Measurements from ENCODE around the gene CIDEA. TPM values are rescaled to one million over a fixed set of nuclear protein-coding genes. Genes with fewer than 3 reads are reported as not detected.

CIDEA gene
- total RNA-seq, 1 experiment from 2014 or later: not detected

- no peak overlapping the region for H3K27ac ChIP-seq (ENCODE audit: insufficient read length, low read depth, low read length)
- TF ChIP-seq CTCF (conservative IDR thresholded peaks at IDR 0.05): no peak
- H3K79me2 ChIP-seq (ENCODE audit: insufficient read depth, low read length): no peaks in the 10 kb centered on the region
- Mint-ChIP-seq H3K36me3 (ENCODE audit: insufficient read depth in 1 of 3, low read depth in 3 of 3) (peaks cover 26 to 77% (median 29%) of the 10 kb centered on the region in 3 experiments), H3K9me3 (peaks cover 5 to 8% of the 10 kb centered on the region in 2 experiments; a peak in 4 of 5 replicates), H3K27ac (no peak overlapping the region), H3K4me3 (no peak overlapping the region), H3K27me3 (ENCODE audit: low read depth) (no peaks in the 10 kb centered on the region), H3K4me1 (peaks cover 17 to 19% of the 10 kb centered on the region in 2 experiments)
- H2AFZ ChIP-seq (ENCODE audit: low read length): no peak overlapping the region
- H3K4me2 ChIP-seq (ENCODE audit: insufficient read depth, insufficient read length, low read length): no peak overlapping the region
- H3K23ac ChIP-seq (ENCODE audit: insufficient read length, low read depth, low read length): no peak overlapping the region
- H3K56ac ChIP-seq (ENCODE audit: insufficient read length, low read depth, low read length): no peak overlapping the region
- H3K79me1 ChIP-seq (ENCODE audit: insufficient read depth, low read depth, low read length, poor library complexity, severe bottlenecking): no peaks in the 10 kb centered on the region
- no peak overlapping the region for H3K18ac ChIP-seq (ENCODE audit: insufficient read length, low read depth, low read length)
- no peak overlapping the region for H3T11ph ChIP-seq (ENCODE audit: low read length)
- no CpG with 5 or more reads among the region's 5 CpGs for WGBS (ENCODE audit: extremely low coverage, insufficient read length, low lambda C conversion rate)
- no peak overlapping the region for H2BK120ac ChIP-seq (ENCODE audit: low read depth, low read length, poor library complexity, severe bottlenecking)
- H3K14ac ChIP-seq (ENCODE audit: insufficient read depth, low read length): no peak overlapping the region
- no peaks in the 10 kb centered on the region for H3K23me2 ChIP-seq (ENCODE audit: insufficient read length, low read depth, low read length, poor library complexity, severe bottlenecking)
- H4K91ac ChIP-seq (ENCODE audit: insufficient read length, low read depth, low read length): no peak overlapping the region
- H4K5ac ChIP-seq (ENCODE audit: insufficient read length, low read depth, low read length): no peak overlapping the region
- no peak for DNase-seq
- no peak overlapping the region for H2AK5ac ChIP-seq (ENCODE audit: insufficient read length, low read length)
- no peaks in the 10 kb centered on the region for H3K4me1 ChIP-seq (ENCODE audit: insufficient read depth, low read length)
- no peak overlapping the region for H4K8ac ChIP-seq (replicated peaks; ENCODE audit: insufficient read length, low read depth, low read length)
- no peak overlapping the region for H3K4ac ChIP-seq (ENCODE audit: low read depth, low read length)
- peaks cover 4% of the 10 kb centered on the region for H3K9me3 ChIP-seq (ENCODE audit: control insufficient read depth, low read depth, low read length)
- H2BK20ac ChIP-seq (ENCODE audit: low read depth, low read length, poor library complexity, severe bottlenecking): no peak overlapping the region
- no peaks in the 10 kb centered on the region for H4K20me1 ChIP-seq (ENCODE audit: control insufficient read depth, insufficient read depth, insufficient read length)
- H2BK15ac ChIP-seq (ENCODE audit: low read depth, low read length): no peak overlapping the region
- no peak overlapping the region for H3K9ac ChIP-seq (ENCODE audit: extremely low read depth, insufficient read length, low read length)
- H2BK12ac ChIP-seq (ENCODE audit: insufficient read length, low read depth, low read length): no peak overlapping the region
- H2BK5ac ChIP-seq (ENCODE audit: insufficient read length, low read length): no peak overlapping the region
- no peaks in the 10 kb centered on the region for H3K27me3 ChIP-seq (ENCODE audit: insufficient read depth, low read length)
Measured at GRCh38 chr18:12315911-12316310, 61.8 kb downstream of the CIDEA start.
